Parathyroid adenoma (tissue), 2 donors: ENCODE measurements around the gene DHRSX.
"Not testable (repeated sequence)": the region's sequence is repeated elsewhere in the genome, so short reads cannot be mapped to it uniquely, and the experiment has no call there.

Experiments
- H2AFZ ChIP-seq: fragments of 300-600 bp; sonication (generic); one replicate; pipeline ENCODE4 v1.7.0; 2017; ENCODE audit warnings: antibody characterized with exemption, mild to moderate bottlenecking
- H3K27ac ChIP-seq: fragments of 300-600 bp; sonication (generic); one replicate; pipeline ENCODE4 v1.7.0; 2017
- H3K27me3 ChIP-seq: fragments of 300-600 bp; sonication (generic); one replicate; pipeline ENCODE4 v1.7.0; 2017; ENCODE audit warnings: low read length; ENCODE audit not compliant: control insufficient read depth, insufficient read depth
- H3K36me3 ChIP-seq: fragments of 300-600 bp; sonication (generic); one replicate; pipeline ENCODE4 v1.7.0; 2017; ENCODE audit warnings: low read length; ENCODE audit not compliant: control insufficient read depth, insufficient read depth
- H3K4me1 ChIP-seq: fragments of 300-600 bp; sonication (generic); one replicate; pipeline ENCODE4 v1.7.0; 2017; ENCODE audit warnings: control low read depth
- H3K4me2 ChIP-seq: fragments of 300-600 bp; sonication (generic); one replicate; pipeline ENCODE4 v1.7.0; 2017; ENCODE audit warnings: low read length
- H3K4me3 ChIP-seq: fragments of 300-600 bp; sonication (generic); one replicate; pipeline ENCODE4 v1.7.0; 2017; ENCODE audit warnings: low read depth, low read length
- H3K79me2 ChIP-seq: fragments of 300-600 bp; sonication (generic); one replicate; pipeline ENCODE4 v1.7.0; 2017; ENCODE audit warnings: control low read depth
- H3K9ac ChIP-seq: fragments of 300-600 bp; sonication (generic); one replicate; pipeline ENCODE4 v1.7.0; 2017; ENCODE audit warnings: mild to moderate bottlenecking
- H3K9me3 ChIP-seq: fragments of 300-600 bp; sonication (generic); one replicate; pipeline ENCODE4 v1.7.0; 2017; ENCODE audit warnings: low read length; ENCODE audit not compliant: control insufficient read depth
- TF ChIP-seq, protein P1 (sequence below): fragments of 300-600 bp; sonication (generic); IDR thresholded peaks from one replicate; pipeline ENCODE4 v1.7.0; 2017; ENCODE audit warnings: antibody characterized with exemption, mild to moderate bottlenecking
- donor health status: primary hyperparathyroidism.

The DHRSX gene

DNA sequence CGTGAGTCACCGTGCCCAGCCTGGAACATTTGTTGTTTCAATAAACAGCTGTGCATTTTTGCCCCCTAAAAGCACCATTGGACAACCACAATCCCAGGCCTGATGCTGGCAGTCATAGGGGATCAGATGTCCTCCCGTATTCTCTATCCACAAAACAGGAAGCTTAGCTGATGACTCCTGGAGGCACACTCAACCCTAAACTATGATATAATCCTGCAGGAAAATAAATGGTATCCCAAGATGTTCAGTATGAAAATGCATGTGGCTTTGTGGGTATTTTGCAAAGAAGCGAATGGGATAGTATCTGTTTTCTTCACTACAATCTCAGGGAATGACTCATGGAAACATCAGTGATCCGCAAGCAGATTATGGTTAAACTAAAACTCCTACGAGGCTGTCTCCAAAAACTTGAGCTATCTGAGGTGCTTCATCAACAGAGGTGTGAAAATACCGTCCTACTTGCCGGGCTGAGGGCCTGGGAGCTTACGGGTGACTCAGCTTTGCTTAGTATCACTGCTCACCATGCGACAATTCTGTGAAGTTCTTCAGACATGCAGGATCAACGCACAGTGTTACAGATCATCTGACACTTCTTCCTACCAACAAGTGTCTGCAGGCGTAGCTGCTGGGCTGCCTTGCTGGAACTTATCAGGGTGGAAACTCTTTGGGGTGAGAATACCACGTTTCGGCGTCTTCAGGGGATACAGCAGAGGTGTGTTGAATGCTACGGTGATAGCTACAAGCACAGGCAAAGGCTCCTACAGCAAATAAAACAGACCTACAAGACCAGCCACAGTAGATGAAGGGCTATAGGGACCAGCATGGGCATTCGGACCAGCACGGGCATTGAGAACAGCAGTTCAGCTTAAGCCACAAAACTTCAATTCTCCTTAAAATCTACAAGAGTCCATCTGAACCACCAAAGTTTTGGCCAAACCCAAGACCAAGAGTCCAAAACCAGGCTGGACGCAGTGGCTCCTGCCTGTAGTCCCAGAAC lies 148.5 kb downstream of the DHRSX start:
- Histone ChIP-seq H3K4me2 (no peak overlapping the region), H3K9me3 (no peaks in the 10 kb centered on the region), H2AFZ (no peak overlapping the region), H3K9ac (no peak overlapping the region), H3K27ac (no peak overlapping the region), H3K27me3 (no peaks in the 10 kb centered on the region), H3K79me2 (no peaks in the 10 kb centered on the region), H3K36me3 (no peaks in the 10 kb centered on the region), H3K4me1 (no peaks in the 10 kb centered on the region), H3K4me3 (no peak overlapping the region)
- TF ChIP-seq, protein P1, sequence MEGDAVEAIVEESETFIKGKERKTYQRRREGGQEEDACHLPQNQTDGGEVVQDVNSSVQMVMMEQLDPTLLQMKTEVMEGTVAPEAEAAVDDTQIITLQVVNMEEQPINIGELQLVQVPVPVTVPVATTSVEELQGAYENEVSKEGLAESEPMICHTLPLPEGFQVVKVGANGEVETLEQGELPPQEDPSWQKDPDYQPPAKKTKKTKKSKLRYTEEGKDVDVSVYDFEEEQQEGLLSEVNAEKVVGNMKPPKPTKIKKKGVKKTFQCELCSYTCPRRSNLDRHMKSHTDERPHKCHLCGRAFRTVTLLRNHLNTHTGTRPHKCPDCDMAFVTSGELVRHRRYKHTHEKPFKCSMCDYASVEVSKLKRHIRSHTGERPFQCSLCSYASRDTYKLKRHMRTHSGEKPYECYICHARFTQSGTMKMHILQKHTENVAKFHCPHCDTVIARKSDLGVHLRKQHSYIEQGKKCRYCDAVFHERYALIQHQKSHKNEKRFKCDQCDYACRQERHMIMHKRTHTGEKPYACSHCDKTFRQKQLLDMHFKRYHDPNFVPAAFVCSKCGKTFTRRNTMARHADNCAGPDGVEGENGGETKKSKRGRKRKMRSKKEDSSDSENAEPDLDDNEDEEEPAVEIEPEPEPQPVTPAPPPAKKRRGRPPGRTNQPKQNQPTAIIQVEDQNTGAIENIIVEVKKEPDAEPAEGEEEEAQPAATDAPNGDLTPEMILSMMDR, result no peak

DNA sequence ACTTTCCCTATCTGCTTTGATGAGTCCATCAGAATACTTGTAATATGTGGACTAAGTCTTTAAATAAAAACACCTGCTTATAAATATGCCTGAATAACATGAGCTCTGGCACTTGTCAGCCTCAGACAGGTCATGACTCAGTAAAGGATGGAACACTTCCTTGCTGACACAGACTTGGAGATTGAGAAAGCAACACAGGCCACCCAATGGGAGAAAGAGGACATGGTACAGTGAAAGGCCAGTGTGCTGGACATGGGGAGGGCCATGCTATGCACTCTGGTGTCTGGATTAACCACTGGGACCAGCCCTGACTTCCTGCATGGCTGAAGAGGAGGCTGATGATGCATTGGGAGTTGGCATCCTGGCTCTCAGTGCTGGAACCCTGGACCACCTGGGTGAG lies 149.5 kb downstream of the DHRSX start:
- no peaks in the 10 kb centered on the region for H3K79me2 ChIP-seq
- H3K27me3 ChIP-seq, result no peaks in the 10 kb centered on the region
- no peak overlapping the region for H3K9ac ChIP-seq
- no peak overlapping the region for H3K4me3 ChIP-seq
- no peaks in the 10 kb centered on the region for H3K9me3 ChIP-seq
- H3K4me1 ChIP-seq, result no peaks in the 10 kb centered on the region
- H3K36me3 ChIP-seq, result no peaks in the 10 kb centered on the region
- H2AFZ ChIP-seq, result no peak overlapping the region
- H3K27ac ChIP-seq, result no peak overlapping the region
- H3K4me2 ChIP-seq, result no peak overlapping the region
- TF ChIP-seq, protein P1, result no peak

DNA sequence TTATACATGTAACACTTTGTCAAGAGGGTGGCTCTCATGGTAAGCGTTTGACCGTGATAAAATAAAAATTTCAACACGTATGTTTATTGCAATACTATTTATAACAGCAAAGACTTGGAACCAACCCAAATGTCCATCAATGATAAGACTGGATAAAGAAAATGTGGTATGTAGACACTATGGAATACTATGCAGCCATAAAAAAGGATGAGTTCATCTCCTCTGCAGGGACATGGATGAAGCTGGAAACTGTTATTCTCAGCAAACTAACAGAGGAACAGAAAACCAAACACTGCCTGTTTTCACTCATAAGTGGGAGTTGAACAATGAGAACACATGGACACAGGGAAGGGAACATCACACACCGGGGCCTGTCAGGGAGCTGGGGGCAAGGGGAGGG lies 150.1 kb downstream of the DHRSX start:
- not testable (repeated sequence) for H3K4me1 ChIP-seq, H3K27ac ChIP-seq, H3K9ac ChIP-seq, H2AFZ ChIP-seq, H3K4me2 ChIP-seq, H3K79me2 ChIP-seq, H3K9me3 ChIP-seq, H3K4me3 ChIP-seq, H3K27me3 ChIP-seq, H3K36me3 ChIP-seq

DNA sequence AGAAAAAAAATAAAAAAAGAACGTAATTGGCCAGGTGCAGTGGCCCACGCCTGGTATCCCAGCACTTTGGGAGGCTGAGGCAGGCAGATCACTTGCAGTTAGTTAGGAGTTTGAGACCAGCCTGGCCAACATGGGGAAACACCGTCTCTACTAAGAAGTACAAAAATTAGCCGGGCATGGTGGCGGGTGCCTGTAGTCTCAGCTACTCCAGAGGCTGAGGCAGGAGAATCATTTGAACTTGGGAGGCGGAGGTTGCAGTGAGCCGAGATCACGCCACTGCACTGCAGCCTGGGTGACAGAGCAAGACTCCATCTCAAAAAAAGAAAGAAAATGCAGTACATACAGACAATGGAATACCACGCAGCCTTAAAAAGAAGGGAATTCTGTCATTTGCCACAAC lies 150.7 kb downstream of the DHRSX start:
- H2AFZ ChIP-seq, H3K4me2 ChIP-seq, H3K27me3 ChIP-seq, H3K36me3 ChIP-seq, H3K4me1 ChIP-seq, H3K27ac ChIP-seq, H3K9me3 ChIP-seq, H3K79me2 ChIP-seq, H3K4me3 ChIP-seq, H3K9ac ChIP-seq: not testable (repeated sequence)

DNA sequence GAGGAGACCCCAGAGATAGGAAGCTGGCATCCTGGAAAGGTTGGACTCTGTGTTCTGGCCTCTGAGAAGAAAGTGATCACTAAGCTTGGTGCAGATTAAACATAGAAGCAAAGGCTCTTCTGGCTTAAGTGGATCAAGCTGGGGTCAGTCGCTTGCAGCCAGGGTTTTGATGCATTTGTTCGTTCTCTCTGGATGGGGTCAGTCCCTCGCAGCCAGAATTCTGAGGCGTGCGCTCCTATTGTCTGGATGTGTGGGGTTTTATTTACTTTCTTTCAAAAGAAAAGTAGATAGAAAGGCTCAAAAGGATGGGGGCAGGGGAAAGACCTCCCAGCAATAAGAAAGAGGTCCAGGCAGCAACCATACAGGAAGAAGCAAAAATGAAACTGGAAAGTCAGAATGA lies 152.6 kb downstream of the DHRSX start:
- no peak overlapping the region for H3K9ac ChIP-seq
- H3K27ac ChIP-seq, result no peak overlapping the region
- H3K4me2 ChIP-seq, result no peak overlapping the region
- no peak overlapping the region for H2AFZ ChIP-seq
- TF ChIP-seq, protein P1, result no peak
- H3K9me3 ChIP-seq, result no peaks in the 10 kb centered on the region
- no peaks in the 10 kb centered on the region for H3K79me2 ChIP-seq
- no peaks in the 10 kb centered on the region for H3K4me1 ChIP-seq
- H3K27me3 ChIP-seq, result no peaks in the 10 kb centered on the region
- no peaks in the 10 kb centered on the region for H3K36me3 ChIP-seq
- H3K4me3 ChIP-seq, result no peak overlapping the region
